NCI-H510A treated with DMSO at 0.1 percent for 48 hours (cell line): ENCODE results near the gene COL2A1.

Source experiments
- DNase-seq: peaks from one replicate; lab custom pipeline; 2025; lab: John Stamatoyannopoulos, UW

The COL2A1 gene

GRCh38 chr12:47944685-47945340 lies 59.5 kb downstream of the COL2A1 start:
- DNase-seq = no peak

DNA sequence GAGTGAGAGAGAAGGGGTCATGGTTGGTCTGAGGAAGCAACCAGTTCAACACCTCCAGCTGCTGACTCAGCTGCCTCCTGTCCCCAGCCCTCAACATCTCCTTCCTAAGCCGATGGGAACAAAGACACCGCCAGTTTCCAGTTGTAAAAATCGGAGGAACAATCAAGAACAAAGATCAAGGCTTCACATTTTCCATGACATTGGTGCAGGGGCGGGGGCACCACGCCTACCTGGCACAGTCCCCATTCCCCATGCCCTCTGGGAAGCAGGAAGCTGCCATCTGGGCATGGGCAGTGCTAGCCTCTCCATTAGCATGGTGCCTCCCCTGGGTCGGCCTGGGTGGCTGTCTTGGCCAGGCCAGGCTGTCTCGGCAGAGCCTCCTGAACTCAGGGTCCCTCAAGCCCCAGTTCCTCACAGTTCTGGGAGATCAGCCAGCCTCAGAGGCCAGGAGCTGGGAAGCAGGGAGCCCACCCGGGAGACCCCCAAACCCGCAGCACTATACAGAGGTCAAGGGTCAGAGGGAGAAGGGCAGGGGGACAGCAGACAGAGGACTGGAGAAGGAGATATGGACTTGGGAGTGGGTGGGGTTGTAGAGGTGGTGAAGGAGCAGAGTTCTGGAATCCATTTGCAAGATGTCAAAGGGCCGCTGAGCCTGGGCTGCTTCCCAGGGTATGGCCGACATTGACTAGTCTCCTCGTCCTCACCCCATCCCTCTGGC lies 60.5 kb downstream of the COL2A1 start:
- DNase-seq = no peak

- DNase-seq = no peak
Observed at GRCh38 chr12:47942614-47943225, 61.6 kb downstream of the COL2A1 start.

GRCh38 chr12:47941871-47942613 lies 62.2 kb downstream of the COL2A1 start:
- DNase-seq = no peak

GRCh38 chr12:47941475-47941780 lies 62.8 kb downstream of the COL2A1 start:
- DNase-seq = no peak

- DNase-seq = no peak
Observed at GRCh38 chr12:47940773-47941474, 63.4 kb downstream of the COL2A1 start.

DNA sequence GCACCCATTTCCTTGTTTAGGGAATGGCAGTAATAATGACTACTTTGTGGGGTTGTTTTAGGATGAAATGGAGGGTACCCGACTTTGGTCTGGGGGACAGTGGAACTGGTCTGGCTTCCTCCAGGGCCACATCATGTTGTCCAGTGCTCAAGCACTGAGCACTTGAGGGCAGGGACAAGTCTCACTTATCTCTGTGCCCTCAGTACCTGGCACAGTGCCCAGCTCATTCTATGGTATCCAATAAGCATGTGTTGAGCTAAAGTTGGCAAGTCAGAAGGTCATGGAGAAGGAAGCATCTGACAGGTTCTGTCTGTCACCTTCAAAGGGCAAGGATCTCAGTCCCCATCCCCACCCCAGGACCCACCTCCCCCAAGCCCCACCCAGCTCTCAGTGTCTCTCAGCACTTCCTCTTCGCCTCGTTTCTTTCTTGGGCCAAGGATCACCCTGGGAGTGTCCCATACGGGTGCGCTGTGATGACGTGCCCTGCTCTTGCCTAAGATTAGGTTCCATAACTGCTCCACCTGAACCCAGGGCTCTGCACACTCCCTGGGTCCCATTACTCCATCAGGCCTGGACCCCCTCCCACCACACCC lies 65.2 kb downstream of the COL2A1 start:
- peak; percentile 11 for DNase-seq

DNA sequence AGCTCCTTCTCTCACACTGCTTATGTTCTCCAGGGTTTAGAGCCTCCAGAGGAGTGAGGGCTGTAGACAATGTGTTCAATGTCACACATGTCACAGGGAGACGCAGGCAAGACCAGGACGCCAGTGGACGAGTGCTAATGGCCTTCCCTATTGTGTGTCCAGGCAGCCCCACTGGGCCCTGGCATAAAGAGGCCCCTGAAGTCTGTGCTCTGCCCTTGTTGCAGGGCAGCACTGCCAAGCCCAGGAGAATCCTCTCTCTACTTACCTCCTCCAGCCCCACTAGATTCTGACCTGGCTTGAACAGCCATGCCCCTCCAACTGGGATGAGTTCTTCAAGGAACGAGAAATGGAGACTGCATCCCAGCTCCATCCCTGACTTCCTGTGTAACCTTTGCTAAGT lies 65.7 kb downstream of the COL2A1 start:
- DNase-seq = no peak

- no peak for DNase-seq
Observed at GRCh38 chr12:47938093-47938492, 66.2 kb downstream of the COL2A1 start.

GRCh38 chr12:47935184-47935583 lies 69.1 kb downstream of the COL2A1 start:
- DNase-seq = no peak

DNA sequence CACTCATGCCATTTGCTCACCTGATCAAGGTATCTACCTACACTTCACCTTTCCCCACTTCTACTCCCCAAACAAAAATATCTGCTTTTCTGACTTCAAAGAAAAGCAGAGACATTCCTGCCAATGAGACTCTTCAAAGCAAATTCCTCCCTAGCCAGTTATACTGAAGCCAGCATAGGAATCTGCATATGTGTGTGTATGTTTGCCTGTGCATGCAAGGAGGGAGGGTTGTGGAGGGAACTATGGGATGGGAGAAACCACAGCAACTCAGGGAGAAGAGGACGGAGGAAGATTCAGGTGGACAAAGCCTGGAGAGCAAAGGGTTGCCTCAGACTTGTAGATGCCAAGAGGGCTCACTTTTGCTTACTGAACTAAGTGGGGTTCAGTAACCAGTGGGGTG lies 73.1 kb downstream of the COL2A1 start:
- no peak for DNase-seq

DNA sequence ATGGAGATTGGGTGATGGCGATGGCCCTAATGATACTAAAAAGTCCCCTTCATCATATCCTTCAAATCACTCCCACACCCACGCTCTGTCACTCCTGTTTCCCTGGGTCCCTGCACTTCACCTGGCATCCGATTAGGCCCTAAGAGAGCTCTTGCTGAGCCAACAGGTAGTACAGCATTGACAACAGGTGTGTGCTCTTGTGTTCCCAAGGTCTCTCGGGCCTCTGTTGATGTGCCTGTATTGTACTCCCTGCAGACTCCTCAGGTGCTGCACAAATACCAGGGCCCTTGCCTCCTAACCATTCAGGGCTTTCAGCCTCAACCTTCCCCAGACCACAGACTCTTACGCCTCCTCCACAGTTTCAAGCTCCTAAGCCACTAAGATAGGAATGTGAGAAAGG lies 73.6 kb downstream of the COL2A1 start:
- DNase-seq = no peak

- DNase-seq = no peak
Observed at GRCh38 chr12:47927346-47927745, 76.9 kb downstream of the COL2A1 start.
